ENCODE results near the gene IMMP2L.
"Not testable (repeated sequence)": the region's sequence is repeated elsewhere in the genome, so short reads cannot be mapped to it uniquely, and the experiment has no call there.

Gene IMMP2L

GRCh38 chr7:110673148-110673547 lies 889.1 kb downstream of the IMMP2L start:
- no peak for DNase-seq (ENCODE audit: extremely low read depth, insufficient read length)
- Histone ChIP-seq H3K4me3 (replicated peaks; ENCODE audit: low read depth, low read length) (no peak overlapping the region), H3K36me3 (ENCODE audit: control insufficient read depth, insufficient read depth, low read length) (no peaks in the 10 kb centered on the region), H3K27me3 (replicated peaks; ENCODE audit: control insufficient read depth, insufficient read depth, low read length) (no peaks in the 10 kb centered on the region)
- no peak for TF ChIP-seq CTCF (IDR thresholded peaks at IDR 0.05; ENCODE audit: insufficient read depth, low read length, poor library complexity, severe bottlenecking)

GRCh38 chr7:110669410-110669809 lies 892.9 kb downstream of the IMMP2L start:
- Histone ChIP-seq H3K27me3 (replicated peaks; ENCODE audit: control insufficient read depth, insufficient read depth, low read length) (no peaks in the 10 kb centered on the region), H3K4me3 (replicated peaks; ENCODE audit: low read depth, low read length) (no peak overlapping the region), H3K36me3 (ENCODE audit: control insufficient read depth, insufficient read depth, low read length) (no peaks in the 10 kb centered on the region)
- no peak for DNase-seq (ENCODE audit: extremely low read depth, insufficient read length)
- TF ChIP-seq CTCF (IDR thresholded peaks at IDR 0.05; ENCODE audit: insufficient read depth, low read length, poor library complexity, severe bottlenecking), result no peak

- no peak for DNase-seq (ENCODE audit: extremely low read depth, insufficient read length)
- no peak overlapping the region for H3K4me3 ChIP-seq (replicated peaks; ENCODE audit: low read depth, low read length)
- H3K27me3 ChIP-seq (replicated peaks; ENCODE audit: control insufficient read depth, insufficient read depth, low read length), result no peaks in the 10 kb centered on the region
- TF ChIP-seq CTCF (IDR thresholded peaks at IDR 0.05; ENCODE audit: insufficient read depth, low read length, poor library complexity, severe bottlenecking), result no peak
- H3K36me3 ChIP-seq (ENCODE audit: control insufficient read depth, insufficient read depth, low read length), result no peaks in the 10 kb centered on the region
These were observed 897.5 kb downstream of the IMMP2L start for GRCh38 chr7:110664803-110665202.

- H3K27me3 ChIP-seq (replicated peaks; ENCODE audit: control insufficient read depth, insufficient read depth, low read length); H3K4me3 ChIP-seq (replicated peaks; ENCODE audit: low read depth, low read length); DNase-seq (ENCODE audit: extremely low read depth, insufficient read length); H3K36me3 ChIP-seq (ENCODE audit: control insufficient read depth, insufficient read depth, low read length): not testable (repeated sequence)
These were observed 901.7 kb downstream of the IMMP2L start for GRCh38 chr7:110660637-110661036.

- no peaks in the 10 kb centered on the region for H3K27me3 ChIP-seq (replicated peaks; ENCODE audit: control insufficient read depth, insufficient read depth, low read length)
- no peak for DNase-seq (ENCODE audit: extremely low read depth, insufficient read length)
- H3K4me3 ChIP-seq (replicated peaks; ENCODE audit: low read depth, low read length), result no peak overlapping the region
- TF ChIP-seq CTCF (IDR thresholded peaks at IDR 0.05; ENCODE audit: insufficient read depth, low read length, poor library complexity, severe bottlenecking), result no peak
- no peaks in the 10 kb centered on the region for H3K36me3 ChIP-seq (ENCODE audit: control insufficient read depth, insufficient read depth, low read length)
These were observed 912.0 kb downstream of the IMMP2L start for GRCh38 chr7:110650328-110650727.

GRCh38 chr7:110647266-110647665 lies 915.0 kb downstream of the IMMP2L start:
- Histone ChIP-seq H3K36me3 (ENCODE audit: control insufficient read depth, insufficient read depth, low read length) (no peaks in the 10 kb centered on the region), H3K4me3 (replicated peaks; ENCODE audit: low read depth, low read length) (no peak overlapping the region), H3K27me3 (replicated peaks; ENCODE audit: control insufficient read depth, insufficient read depth, low read length) (no peaks in the 10 kb centered on the region)
- DNase-seq (ENCODE audit: extremely low read depth, insufficient read length), result no peak
- no peak for TF ChIP-seq CTCF (IDR thresholded peaks at IDR 0.05; ENCODE audit: insufficient read depth, low read length, poor library complexity, severe bottlenecking)

Measured in GM06990 (cell line).